ENCODE measurements around the gene CFAP161. TPM values are rescaled to one million over a fixed set of nuclear protein-coding genes. Genes with fewer than 3 reads are reported as not detected.

CFAP161 gene
- total and polyA plus RNA-seq, 2 experiments from 2014 or later: 0.13 TPM; not detected in 1

DNA sequence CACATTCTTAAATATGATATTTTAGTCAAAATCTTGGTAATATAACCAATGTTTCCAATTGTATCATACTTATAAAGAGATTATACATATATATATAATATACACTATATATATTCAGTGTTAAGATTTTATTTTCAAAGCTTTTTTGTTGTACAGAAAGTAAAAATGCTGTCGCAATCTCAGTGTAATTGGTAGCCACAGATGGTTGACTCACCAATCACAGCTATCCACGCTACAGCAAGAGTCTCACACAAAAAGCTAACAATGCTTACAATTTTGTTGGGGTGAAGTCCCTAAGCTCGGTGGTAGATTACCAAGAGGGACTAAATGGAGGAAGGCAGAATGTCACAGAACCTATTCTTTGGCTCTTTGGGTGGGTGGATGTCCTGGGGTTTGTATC lies 16.9 kb upstream of the CFAP161 start (continued):
- TF ChIP-seq ZNF114 (CRISPR knock-in tag; IDR thresholded peaks at IDR 0.05) (no peak), CTCF (conservative IDR thresholded peaks at IDR 0.05; ENCODE audit: low read depth in 2 of 2) (no peak), JUNB (IDR thresholded peaks at IDR 0.05; ENCODE audit: unreplicated experiment) (no peak), ZNF331 (CRISPR knock-in tag; IDR thresholded peaks at IDR 0.05; ENCODE audit: low read depth) (no peak)

DNA sequence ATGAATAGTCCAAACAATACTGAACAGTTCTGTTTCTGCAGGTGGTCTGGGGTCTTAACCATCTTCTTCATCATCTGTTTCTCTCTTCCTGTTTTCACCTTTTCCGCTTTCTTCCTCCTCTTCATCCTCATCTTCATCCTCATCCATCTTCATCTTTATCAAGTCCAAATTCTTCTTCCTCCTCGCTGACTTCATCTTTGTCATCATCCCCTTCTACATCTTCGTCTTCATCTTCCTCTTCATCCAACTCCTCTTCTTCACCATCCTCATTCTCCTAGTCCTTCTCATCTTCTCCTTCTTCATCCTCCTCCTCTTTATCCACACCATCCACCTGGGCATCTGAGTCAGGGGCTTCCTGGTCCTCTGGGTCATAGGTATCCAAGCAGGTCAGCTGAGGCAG lies 16.5 kb upstream of the CFAP161 start:
- Mint-ChIP-seq H3K27me3 (ENCODE audit: insufficient read depth, low read depth, poor library complexity) (peaks cover 4% of the 10 kb centered on the region), H3K4me3 (no peak overlapping the region), H3K27ac (no peak overlapping the region), H3K36me3 (ENCODE audit: low read depth) (peaks cover 6% of the 10 kb centered on the region; the same call in 1 of the 3 replicates), H3K4me1 (peaks cover 12% of the 10 kb centered on the region), H3K9me3 (peaks cover 15% of the 10 kb centered on the region; the same call in 2 of the 3 replicates)
- Histone ChIP-seq H3K9me2 (ENCODE audit: insufficient read depth) (no peaks in the 10 kb centered on the region), H3K4me3 (no peak overlapping the region), H3K4me1 (ENCODE audit: insufficient read depth) (peaks cover 10% of the 10 kb centered on the region), H2AFZ (no peak overlapping the region), H3K79me2 (replicated peaks; ENCODE audit: insufficient read depth) (no peaks in the 10 kb centered on the region), H3F3A (replicated peaks; ENCODE audit: low read depth) (no peaks in the 10 kb centered on the region), H3K4me2 (no peak overlapping the region), H3K27me3 (ENCODE audit: insufficient read depth) (peaks cover 20% of the 10 kb centered on the region), H3K27ac (ENCODE audit: low read depth) (no peak overlapping the region), H3K36me3 (ENCODE audit: insufficient read depth) (no peaks in the 10 kb centered on the region), H4K20me1 (replicated peaks; ENCODE audit: insufficient read depth) (no peaks in the 10 kb centered on the region)
- no peak for ATAC-seq
- no peak for DNase-seq (ENCODE audit: low spot score)
- TF ChIP-seq, protein P1, sequence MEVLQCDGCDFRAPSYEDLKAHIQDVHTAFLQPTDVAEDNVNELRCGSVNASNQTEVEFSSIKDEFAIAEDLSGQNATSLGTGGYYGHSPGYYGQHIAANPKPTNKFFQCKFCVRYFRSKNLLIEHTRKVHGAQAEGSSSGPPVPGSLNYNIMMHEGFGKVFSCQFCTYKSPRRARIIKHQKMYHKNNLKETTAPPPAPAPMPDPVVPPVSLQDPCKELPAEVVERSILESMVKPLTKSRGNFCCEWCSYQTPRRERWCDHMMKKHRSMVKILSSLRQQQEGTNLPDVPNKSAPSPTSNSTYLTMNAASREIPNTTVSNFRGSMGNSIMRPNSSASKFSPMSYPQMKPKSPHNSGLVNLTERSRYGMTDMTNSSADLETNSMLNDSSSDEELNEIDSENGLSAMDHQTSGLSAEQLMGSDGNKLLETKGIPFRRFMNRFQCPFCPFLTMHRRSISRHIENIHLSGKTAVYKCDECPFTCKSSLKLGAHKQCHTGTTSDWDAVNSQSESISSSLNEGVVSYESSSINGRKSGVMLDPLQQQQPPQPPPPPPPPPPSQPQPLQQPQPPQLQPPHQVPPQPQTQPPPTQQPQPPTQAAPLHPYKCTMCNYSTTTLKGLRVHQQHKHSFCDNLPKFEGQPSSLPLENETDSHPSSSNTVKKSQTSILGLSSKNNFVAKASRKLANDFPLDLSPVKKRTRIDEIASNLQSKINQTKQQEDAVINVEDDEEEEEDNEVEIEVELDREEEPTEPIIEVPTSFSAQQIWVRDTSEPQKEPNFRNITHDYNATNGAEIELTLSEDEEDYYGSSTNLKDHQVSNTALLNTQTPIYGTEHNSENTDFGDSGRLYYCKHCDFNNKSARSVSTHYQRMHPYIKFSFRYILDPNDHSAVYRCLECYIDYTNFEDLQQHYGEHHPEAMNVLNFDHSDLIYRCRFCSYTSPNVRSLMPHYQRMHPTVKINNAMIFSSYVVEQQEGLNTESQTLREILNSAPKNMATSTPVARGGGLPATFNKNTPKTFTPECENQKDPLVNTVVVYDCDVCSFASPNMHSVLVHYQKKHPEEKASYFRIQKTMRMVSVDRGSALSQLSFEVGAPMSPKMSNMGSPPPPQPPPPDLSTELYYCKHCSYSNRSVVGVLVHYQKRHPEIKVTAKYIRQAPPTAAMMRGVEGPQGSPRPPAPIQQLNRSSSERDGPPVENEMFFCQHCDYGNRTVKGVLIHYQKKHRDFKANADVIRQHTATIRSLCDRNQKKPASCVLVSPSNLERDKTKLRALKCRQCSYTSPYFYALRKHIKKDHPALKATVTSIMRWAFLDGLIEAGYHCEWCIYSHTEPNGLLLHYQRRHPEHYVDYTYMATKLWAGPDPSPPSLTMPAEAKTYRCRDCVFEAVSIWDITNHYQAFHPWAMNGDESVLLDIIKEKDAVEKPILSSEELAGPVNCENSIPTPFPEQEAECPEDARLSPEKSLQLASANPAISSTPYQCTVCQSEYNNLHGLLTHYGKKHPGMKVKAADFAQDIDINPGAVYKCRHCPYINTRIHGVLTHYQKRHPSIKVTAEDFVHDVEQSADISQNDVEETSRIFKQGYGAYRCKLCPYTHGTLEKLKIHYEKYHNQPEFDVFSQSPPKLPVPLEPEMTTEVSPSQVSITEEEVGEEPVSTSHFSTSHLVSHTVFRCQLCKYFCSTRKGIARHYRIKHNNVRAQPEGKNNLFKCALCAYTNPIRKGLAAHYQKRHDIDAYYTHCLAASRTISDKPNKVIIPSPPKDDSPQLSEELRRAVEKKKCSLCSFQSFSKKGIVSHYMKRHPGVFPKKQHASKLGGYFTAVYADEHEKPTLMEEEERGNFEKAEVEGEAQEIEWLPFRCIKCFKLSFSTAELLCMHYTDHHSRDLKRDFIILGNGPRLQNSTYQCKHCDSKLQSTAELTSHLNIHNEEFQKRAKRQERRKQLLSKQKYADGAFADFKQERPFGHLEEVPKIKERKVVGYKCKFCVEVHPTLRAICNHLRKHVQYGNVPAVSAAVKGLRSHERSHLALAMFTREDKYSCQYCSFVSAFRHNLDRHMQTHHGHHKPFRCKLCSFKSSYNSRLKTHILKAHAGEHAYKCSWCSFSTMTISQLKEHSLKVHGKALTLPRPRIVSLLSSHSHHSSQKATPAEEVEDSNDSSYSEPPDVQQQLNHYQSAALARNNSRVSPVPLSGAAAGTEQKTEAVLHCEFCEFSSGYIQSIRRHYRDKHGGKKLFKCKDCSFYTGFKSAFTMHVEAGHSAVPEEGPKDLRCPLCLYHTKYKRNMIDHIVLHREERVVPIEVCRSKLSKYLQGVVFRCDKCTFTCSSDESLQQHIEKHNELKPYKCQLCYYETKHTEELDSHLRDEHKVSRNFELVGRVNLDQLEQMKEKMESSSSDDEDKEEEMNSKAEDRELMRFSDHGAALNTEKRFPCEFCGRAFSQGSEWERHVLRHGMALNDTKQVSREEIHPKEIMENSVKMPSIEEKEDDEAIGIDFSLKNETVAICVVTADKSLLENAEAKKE (CRISPR knock-in tag; IDR thresholded peaks at IDR 0.05): no peak
- no peak for TF ChIP-seq REST (IDR thresholded peaks at IDR 0.05; ENCODE audit: unreplicated experiment)
- TF ChIP-seq EZH2 (IDR thresholded peaks at IDR 0.05; ENCODE audit: low read depth, unreplicated experiment): no peak
- no peak for TF ChIP-seq POLR2AphosphoS5 (IDR thresholded peaks at IDR 0.05; ENCODE audit: low read depth)
- no peak for TF ChIP-seq ZNF331 (CRISPR knock-in tag; IDR thresholded peaks at IDR 0.05; ENCODE audit: low read depth)
- no peak for TF ChIP-seq NANOG (IDR thresholded peaks at IDR 0.05; ENCODE audit: borderline replicate concordance)
- no peak for TF ChIP-seq ETS1 (IDR thresholded peaks at IDR 0.05)
- no peak for TF ChIP-seq CTCF (conservative IDR thresholded peaks at IDR 0.05; ENCODE audit: low read depth in 2 of 2)

All from GM23338 (cell line).